Ovary (tissue), 9 donors: ENCODE results near the gene CTBP2. TPM values are rescaled to one million over a fixed set of nuclear protein-coding genes. Genes with fewer than 3 reads are reported as not detected.

Source experiments
- DNase-seq, 5 donors: peaks; one replicate each; pipeline ENCODE4 v3.0.0-alpha.2; 2019 to 2020
- H3K27ac ChIP-seq, 2 donors: fragments of 200-600 bp; one replicate each; pipeline versions ENCODE4 v1.5.1 to v1.8.0; 2019 to 2022
- H3K27me3 ChIP-seq: fragments of 200-600 bp; one replicate; pipeline ENCODE4 v1.8.0; 2022
- H3K36me3 ChIP-seq: fragments of 200-600 bp; sonication (generic); one replicate; pipeline ENCODE4 v1.5.1; 2019
- H3K4me1 ChIP-seq: one replicate; pipeline ENCODE4 v1.8.1; 2013; ENCODE audit warnings: mild to moderate bottlenecking, moderate library complexity; ENCODE audit not compliant: insufficient read depth
- H3K4me3 ChIP-seq: fragments of 200-600 bp; sonication (generic); one replicate; pipeline ENCODE4 v1.5.1; 2017
- H3K9me3 ChIP-seq, 2 donors: fragments of 200-600 bp in 1 of 2; sonication (generic) in 1 of 2; one replicate each; pipeline versions ENCODE4 v1.5.1 to v1.8.1; 2013 to 2019; ENCODE audit warnings: mild to moderate bottlenecking in 1 of 2, moderate library complexity in 1 of 2
- EP300 ChIP-seq: sonication (generic); formaldehyde crosslinking; IDR thresholded peaks from one replicate; pipeline ENCODE4 v1.6.1; 2017; ENCODE audit warnings: antibody characterized with exemption
- POLR2A ChIP-seq: fragments of 450-650 bp; IDR thresholded peaks from one replicate; pipeline ENCODE4 v1.6.1; 2017; ENCODE audit warnings: antibody characterized with exemption, mild to moderate bottlenecking, moderate library complexity
- WGBS, 3 donors: extraction: QIAGEN DNeasy Blood & Tissue Kit in 1 of 3; methylation state at CpG; one replicate each; pipeline versions ENCODE4 v1.1.5 to v1.1.7; 2013 to 2017; 5-methylcytosine and 5-hydroxymethylcytosine counted together
- intact Hi-C, 4 donors: fragments of 100-400 bp; cut with DNase I; formaldehyde crosslinking; loops; one replicate each; pipeline versions ENCODE4 v1.11.0 to v1.15.1; 2022 to 2023
- polyA plus RNA-seq, 2 donors: library from polyadenylated mRNA; stranded (reverse); fragments of 200-250 nt in 1 of 2; fragments of 350-450 nt in 1 of 2; fragmentation: Illumina TruSeq in 1 of 2; extraction: RNeasy Lipid Tissue Mini Kit (QIAGEN cat#74804) in 1 of 2; gene quantifications; one replicate each; pipeline ENCODE4 v1.2.3, GENCODE V29; 2013 to 2014
- total RNA-seq, 7 donors: library from RNA; depleted of rRNA in 2 of 7; stranded (reverse); fragments of >200 nt in 2 of 7; fragmentation: NEBNext Ultra II Directional in 3 of 7; extraction: Animal tissue kit (Norgen Biotek cat#: 25700) in 3 of 7; gene quantifications; one replicate each; pipeline versions ENCODE4 v1.1.0 to v1.2.4, GENCODE V29; 2016 to 2023
- TF ChIP-seq, protein P1 (sequence below), 3 donors: fragments of 450-650 bp in 2 of 3; fragments of 200-600 bp in 1 of 3; IDR thresholded peaks; one replicate each; pipeline versions ENCODE4 v1.5.1 to v1.8.0; 2016 to 2022; ENCODE audit warnings: antibody characterized with exemption in 3 of 3, mild to moderate bottlenecking in 1 of 3
- donor health status: DM: no; HTN: no; CAD: no; lungs with moderate emphysema.
- donor health status: DM: no; HTN: no; CAD: no.
- donor health status: Bipolar disorder and iron deficiency.
- donor health status: DM: yes; HTN: yes; CAD: no.
- donor health status: DM: no; HTN: no; CAD: no.
- donor health status: DM: yes; HTN: yes; CAD: no.

CTBP2 gene
- total and polyA plus RNA-seq, 9 donors, result 25.3 to 107 (median 69.5) TPM

DNA sequence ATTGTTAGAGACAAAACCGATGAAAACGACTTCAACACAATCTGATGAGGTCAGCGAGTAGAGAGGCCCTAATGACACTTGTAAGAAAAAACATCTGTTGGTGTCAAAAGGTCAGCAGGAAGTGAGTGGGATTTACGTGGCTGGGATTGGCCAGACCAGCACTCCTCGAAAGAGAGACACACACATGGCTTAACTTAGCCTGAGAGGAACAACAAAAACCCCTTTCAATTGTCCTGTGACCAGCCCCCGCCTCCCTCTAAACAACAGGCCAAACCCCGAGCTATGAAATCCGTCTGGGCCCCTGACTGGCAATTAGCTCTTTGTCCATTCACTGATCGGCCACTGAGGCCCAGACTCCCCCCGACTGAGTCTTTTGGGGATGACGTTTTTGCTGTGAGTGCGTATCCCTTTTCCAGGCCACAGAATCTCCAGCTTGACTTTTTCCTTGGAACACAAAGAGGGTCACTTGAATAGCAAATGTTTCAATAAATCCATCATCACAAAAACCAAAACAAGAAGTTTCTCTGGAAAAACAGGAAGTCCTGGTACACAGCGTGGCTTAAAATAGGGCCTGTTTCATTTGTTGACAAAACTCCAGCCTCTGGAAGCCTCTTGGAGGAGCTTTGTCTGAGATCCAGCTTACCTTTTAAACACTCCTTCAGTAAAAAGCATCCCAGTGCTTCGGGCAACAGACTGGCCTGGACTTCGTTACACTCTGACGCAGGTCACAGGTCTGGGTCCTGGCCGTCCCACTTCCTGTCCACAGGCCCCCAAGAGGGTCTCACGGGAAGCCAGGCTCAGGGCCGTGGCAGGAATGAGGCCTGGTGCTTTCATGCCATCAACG is 103.0 kb downstream of the CTBP2 start:
- peak; percentile 78 to 90 (median 82) for DNase-seq
- Histone ChIP-seq H3K4me3 (peak overlapping the region; percentile 12), H3K27me3 (no peaks in the 10 kb centered on the region), H3K9me3 (no peaks in the 10 kb centered on the region), H3K4me1 (peaks cover 67% of the 10 kb centered on the region), H3K27ac (peak overlapping the region; percentile 98), H3K36me3 (no peaks in the 10 kb centered on the region)
- TF ChIP-seq EP300 (peak; percentile 20), POLR2A (no peak)
- TF ChIP-seq, protein P1, sequence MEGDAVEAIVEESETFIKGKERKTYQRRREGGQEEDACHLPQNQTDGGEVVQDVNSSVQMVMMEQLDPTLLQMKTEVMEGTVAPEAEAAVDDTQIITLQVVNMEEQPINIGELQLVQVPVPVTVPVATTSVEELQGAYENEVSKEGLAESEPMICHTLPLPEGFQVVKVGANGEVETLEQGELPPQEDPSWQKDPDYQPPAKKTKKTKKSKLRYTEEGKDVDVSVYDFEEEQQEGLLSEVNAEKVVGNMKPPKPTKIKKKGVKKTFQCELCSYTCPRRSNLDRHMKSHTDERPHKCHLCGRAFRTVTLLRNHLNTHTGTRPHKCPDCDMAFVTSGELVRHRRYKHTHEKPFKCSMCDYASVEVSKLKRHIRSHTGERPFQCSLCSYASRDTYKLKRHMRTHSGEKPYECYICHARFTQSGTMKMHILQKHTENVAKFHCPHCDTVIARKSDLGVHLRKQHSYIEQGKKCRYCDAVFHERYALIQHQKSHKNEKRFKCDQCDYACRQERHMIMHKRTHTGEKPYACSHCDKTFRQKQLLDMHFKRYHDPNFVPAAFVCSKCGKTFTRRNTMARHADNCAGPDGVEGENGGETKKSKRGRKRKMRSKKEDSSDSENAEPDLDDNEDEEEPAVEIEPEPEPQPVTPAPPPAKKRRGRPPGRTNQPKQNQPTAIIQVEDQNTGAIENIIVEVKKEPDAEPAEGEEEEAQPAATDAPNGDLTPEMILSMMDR (IDR thresholded peaks at IDR 0.05), result no peak
- 4 to 7% (median 5%) methylated on average over 20 of the region's 20 CpGs for WGBS, 3 donors
- intact Hi-C loops, result loop anchor here in 3 of 4 donors (10.0 kb wide), 4 partner anchors 63 to 523 kb away; no protein-coding TSS in a partner anchor

DNA sequence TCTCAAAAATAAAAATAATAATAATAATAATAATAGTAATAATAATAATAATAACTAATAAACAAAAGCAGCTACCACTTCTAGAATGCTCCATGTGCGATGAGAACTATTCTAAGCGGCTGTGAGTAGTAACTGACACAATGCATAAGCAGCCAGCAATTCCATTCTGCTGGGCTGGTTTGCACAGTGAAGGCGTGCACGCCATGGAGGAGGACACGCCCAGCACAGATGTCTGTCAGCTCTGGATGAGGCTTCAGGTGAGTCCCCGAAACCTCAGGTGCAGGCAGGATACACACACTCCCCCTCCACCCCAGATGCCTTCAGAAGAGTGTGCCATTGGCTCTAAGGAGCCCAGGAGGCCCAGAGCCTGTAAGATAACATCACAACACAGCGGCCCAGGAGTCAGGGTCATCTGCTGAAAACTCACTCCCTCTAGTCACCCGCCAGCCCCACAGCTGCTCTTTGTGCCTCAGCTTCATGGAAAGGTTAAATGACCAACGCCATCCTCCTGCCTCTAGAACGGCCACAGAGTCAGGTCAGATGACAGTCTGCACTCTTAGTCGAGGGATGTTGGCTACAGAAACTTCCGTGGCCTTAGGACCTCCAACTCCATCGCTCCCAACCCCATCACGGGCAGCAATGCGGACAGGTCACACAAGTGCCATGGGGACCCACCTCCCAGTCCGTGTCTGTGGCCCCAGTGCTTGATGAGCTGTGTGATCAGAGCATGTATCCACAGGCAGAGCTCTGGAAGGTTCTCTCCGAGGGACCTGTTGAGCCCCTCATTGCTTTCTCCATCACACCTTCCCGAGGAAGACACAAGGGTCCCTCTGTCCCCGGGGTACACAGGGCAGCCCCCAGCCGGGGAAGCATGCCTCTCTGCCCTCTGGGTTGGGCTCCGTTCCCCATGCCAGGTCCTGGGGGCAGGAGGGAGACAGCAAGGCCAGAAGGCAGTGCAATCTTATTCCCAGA is 103.9 kb downstream of the CTBP2 start:
- peak overlapping the region; percentile 12 for H3K4me3 ChIP-seq
- H3K27me3 ChIP-seq, result no peaks in the 10 kb centered on the region
- intact Hi-C loops, result loop anchor here in 3 of 4 donors (10.0 kb wide), 4 partner anchors 62 to 522 kb away; no protein-coding TSS in a partner anchor
- peaks cover 66% of the 10 kb centered on the region for H3K4me1 ChIP-seq
- TF ChIP-seq, protein P1 (IDR thresholded peaks at IDR 0.05), result no peak
- TF ChIP-seq POLR2A (no peak), EP300 (no peak)
- WGBS, 3 donors, result 67 to 68% (median 67%) methylated on average over 21 of the region's 21 CpGs
- no peaks in the 10 kb centered on the region for H3K36me3 ChIP-seq
- peak in 4 of 5 donors; percentile 44 to 62 (median 55) for DNase-seq
- no peaks in the 10 kb centered on the region for H3K9me3 ChIP-seq
- H3K27ac ChIP-seq, result peak overlapping the region; percentile 98

DNA sequence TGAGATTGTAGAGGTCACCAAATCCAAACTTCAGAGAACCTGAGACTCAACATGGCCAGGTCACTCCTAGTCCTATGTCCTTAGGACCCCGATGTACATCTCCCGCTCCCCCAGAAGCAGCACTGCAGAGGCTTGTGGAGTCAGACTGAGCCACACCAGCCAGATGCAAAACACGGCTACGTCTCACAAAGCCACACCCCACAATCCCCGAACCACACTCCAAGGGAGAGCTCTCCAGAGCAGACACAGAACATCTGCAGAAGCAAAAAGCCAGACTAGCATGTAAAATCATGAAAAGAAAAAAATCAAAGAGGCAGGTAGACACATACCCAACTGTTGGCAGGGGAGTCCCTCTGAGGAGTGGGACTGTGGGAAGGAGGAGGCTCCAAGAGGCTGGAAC is 104.9 kb downstream of the CTBP2 start:
- no peaks in the 10 kb centered on the region for H3K27me3 ChIP-seq

More for the DNA sequence above, 104.9 kb downstream of the CTBP2 start:
- peak overlapping the region; percentile 51 to 98 for H3K27ac ChIP-seq
- H3K4me1 ChIP-seq, result peaks cover 60% of the 10 kb centered on the region
- H3K4me3 ChIP-seq, result no peak overlapping the region
- DNase-seq, result peak in 2 of 5 donors; percentile 41 to 43
- H3K9me3 ChIP-seq, result no peaks in the 10 kb centered on the region
- TF ChIP-seq, protein P1 (IDR thresholded peaks at IDR 0.05), result no peak
- TF ChIP-seq POLR2A, result no peak
- no peak for TF ChIP-seq EP300
- 21 to 24% (median 23%) methylated on average over 5 of the region's 5 CpGs for WGBS, 3 donors
- intact Hi-C loops, result loop anchor here in 3 of 4 donors (10.0 kb wide), 4 partner anchors 61 to 521 kb away; no protein-coding TSS in a partner anchor
- H3K36me3 ChIP-seq, result no peaks in the 10 kb centered on the region
